GM23338 (cell line): Measurements from ENCODE around the gene RFX8. TPM values are rescaled to one million over a fixed set of nuclear protein-coding genes. Genes with fewer than 3 reads are reported as not detected.

Experiments used
- ATAC-seq: fragments of 200-7000 bp; cut with Tn5 transposase; 3 replicates; pipeline ENCODE4 v1.9.1; 2020
- DNase-seq: peaks from one replicate; pipeline ENCODE4 v3.0.0-alpha.2; 2015; ENCODE audit warnings: low spot score
- H2AFZ ChIP-seq: fragments of 200-600 bp; sonication (generic); 2 replicates; pipeline ENCODE4 v1.8.0; 2016; ENCODE audit warnings: antibody characterized with exemption, mild to moderate bottlenecking, moderate library complexity
- H3F3A ChIP-seq: fragments of 200-600 bp; sonication (generic); replicated peaks from 2 replicates; pipeline ENCODE4 v1.8.0; 2017; ENCODE audit warnings: antibody characterized with exemption, mixed run types, low read depth
- H3K27ac ChIP-seq: fragments of 200-600 bp; sonication (generic); 2 replicates; pipeline ENCODE4 v1.6.1; 2016; ENCODE audit warnings: low read depth
- H3K27me3 ChIP-seq: fragments of 200-600 bp; sonication (generic); 2 replicates; pipeline ENCODE4 v1.8.0; 2016; ENCODE audit warnings: mild to moderate bottlenecking, mixed run types, moderate library complexity; ENCODE audit not compliant: insufficient read depth
- H3K36me3 ChIP-seq: fragments of 200-600 bp; sonication (generic); 2 replicates; pipeline ENCODE4 v1.8.0; 2016; ENCODE audit warnings: mild to moderate bottlenecking; ENCODE audit not compliant: insufficient read depth
- H3K4me1 ChIP-seq: fragments of 200-600 bp; sonication (generic); 2 replicates; pipeline ENCODE4 v1.8.0; 2016; ENCODE audit warnings: mild to moderate bottlenecking, moderate library complexity; ENCODE audit not compliant: insufficient read depth
- H3K4me2 ChIP-seq: fragments of 200-600 bp; sonication (generic); 2 replicates; pipeline ENCODE4 v1.7.1; 2017; ENCODE audit warnings: mixed run types
- H3K4me3 ChIP-seq: fragments of 200-600 bp; sonication (generic); 2 replicates; pipeline ENCODE4 v1.6.1; 2016; ENCODE audit warnings: mixed run types
- H3K79me2 ChIP-seq: fragments of 200-600 bp; sonication (generic); replicated peaks from 2 replicates; pipeline ENCODE4 v1.8.0; 2017; ENCODE audit warnings: mild to moderate bottlenecking; ENCODE audit not compliant: insufficient read depth
- H3K9me2 ChIP-seq: fragments of 200-600 bp; sonication (generic); 2 replicates; pipeline ENCODE4 v1.8.0; 2017; ENCODE audit not compliant: insufficient read depth
- H4K20me1 ChIP-seq: fragments of 200-600 bp; sonication (generic); replicated peaks from 2 replicates; pipeline ENCODE4 v1.8.0; 2017; ENCODE audit warnings: mild to moderate bottlenecking; ENCODE audit not compliant: insufficient read depth
- H3K27ac Mint-ChIP-seq: 2 replicates; pipeline ENCODE4 v1.8.0; 2020; ENCODE audit warnings: inconsistent platforms, mild to moderate bottlenecking, moderate library complexity, mixed read lengths
- H3K27me3 Mint-ChIP-seq: 3 replicates; pipeline ENCODE4 v1.8.0; 2022; ENCODE audit warnings: low read depth, mild to moderate bottlenecking, moderate library complexity, mixed read lengths, inconsistent platforms; ENCODE audit not compliant: insufficient read depth, poor library complexity
- H3K36me3 Mint-ChIP-seq: 3 replicates; pipeline ENCODE4 v1.8.0; 2021; ENCODE audit warnings: low read depth, mild to moderate bottlenecking, inconsistent platforms, moderate library complexity, mixed read lengths
- H3K4me1 Mint-ChIP-seq: 3 replicates; pipeline ENCODE4 v1.8.0; 2020; ENCODE audit warnings: mild to moderate bottlenecking, inconsistent platforms, mixed read lengths
- H3K4me3 Mint-ChIP-seq: 3 replicates; pipeline ENCODE4 v1.8.0; 2021; ENCODE audit warnings: moderate library complexity, mild to moderate bottlenecking, inconsistent platforms, mixed read lengths
- H3K9me3 Mint-ChIP-seq: 3 replicates; pipeline ENCODE4 v1.8.0; 2020; ENCODE audit warnings: moderate library complexity, mild to moderate bottlenecking, inconsistent platforms, mixed read lengths
- CREB1 ChIP-seq: fragments of 250-450 bp; sonication (Bioruptor Pico); IDR thresholded peaks from 2 replicates; pipeline ENCODE4 v1.5.0; 2020; ENCODE audit warnings: low read depth, mild to moderate bottlenecking, moderate library complexity
- EZH2phosphoT487 ChIP-seq: fragments of 200-600 bp; sonication (generic); IDR thresholded peaks from one replicate; pipeline ENCODE4 v1.8.1; 2018; ENCODE audit warnings: antibody characterized with exemption; ENCODE audit not compliant: unreplicated experiment
- JUNB ChIP-seq: IDR thresholded peaks from one replicate; pipeline ENCODE4 v1.6.1; 2016; ENCODE audit warnings: antibody characterized with exemption; ENCODE audit not compliant: unreplicated experiment
- NANOG ChIP-seq: IDR thresholded peaks from 2 replicates; pipeline ENCODE4 v1.6.1; 2016; ENCODE audit warnings: antibody characterized with exemption, borderline replicate concordance
- POLR2AphosphoS5 ChIP-seq: IDR thresholded peaks from 2 replicates; pipeline ENCODE4 v1.6.1; 2016; ENCODE audit warnings: antibody characterized with exemption, low read depth
- REST ChIP-seq: IDR thresholded peaks from one replicate; pipeline ENCODE4 v1.6.1; 2018; ENCODE audit warnings: antibody characterized with exemption; ENCODE audit not compliant: unreplicated experiment
- STAT1 ChIP-seq: IDR thresholded peaks from one replicate; pipeline ENCODE4 v1.6.1; 2016; ENCODE audit warnings: antibody characterized with exemption; ENCODE audit not compliant: unreplicated experiment
- ZNF462 ChIP-seq: fragments of 250-450 bp; sonication (Bioruptor Pico); IDR thresholded peaks from 2 replicates; pipeline ENCODE4 v1.5.0; 2020; ENCODE audit warnings: mild to moderate bottlenecking, moderate library complexity
- polyA plus RNA-seq: library from polyadenylated mRNA; unstranded; fragments of >200 nt; fragmentation: Nextera tagmentation; extraction: Ambion mirVana; gene quantifications from 2 replicates; pipeline ENCODE4 v1.2.1, GENCODE V29; 2016
- total RNA-seq: library from RNA; depleted of rRNA; stranded (reverse); fragments of >200 nt; shearing (Covaris generic); gene quantifications from 2 replicates; pipeline ENCODE4 v1.2.3, GENCODE V29; 2014
- TF ChIP-seq, protein P1 (sequence below): IDR thresholded peaks from 2 replicates; pipeline ENCODE4 v1.6.1; 2016; ENCODE audit warnings: antibody characterized with exemption
- TF ChIP-seq, protein P2 (sequence below), 2 experiments: fragments of 200-600 bp in 1 of 2; sonication (generic) in 1 of 2; conservative IDR thresholded peaks; 2 replicates each; pipeline versions ENCODE4 v1.5.1 to v1.6.1; 2016 to 2017; ENCODE audit warnings: antibody characterized with exemption in 2 of 2, low read depth in 2 of 2, mild to moderate bottlenecking in 2 of 2, moderate library complexity in 1 of 2

The RFX8 gene
- total and polyA plus RNA-seq, 2 experiments from 2014 or later: 0.65 to 1.5 TPM

DNA sequence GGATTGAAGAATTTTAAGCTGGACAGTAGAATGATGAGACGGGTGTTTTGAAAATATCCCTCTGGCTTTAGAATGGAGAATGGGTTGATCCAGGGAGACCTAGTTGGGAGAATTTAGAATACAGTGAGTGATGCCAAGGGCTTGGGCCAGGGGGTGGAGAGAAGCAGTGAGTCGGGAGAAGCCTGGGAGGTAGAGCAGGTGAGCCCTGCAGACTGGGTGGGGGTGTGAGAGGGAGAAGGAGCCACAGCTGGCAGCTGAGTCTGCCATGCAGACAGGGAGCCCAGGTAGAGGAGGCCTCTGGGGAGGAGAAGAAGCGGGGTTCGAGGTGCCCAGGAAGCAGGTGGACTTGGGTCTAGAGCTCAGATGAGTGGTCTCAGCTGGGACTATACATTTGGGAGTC is 105.8 kb downstream of the RFX8 start:
- H3K4me1 Mint-ChIP-seq: peaks cover 6% of the 10 kb centered on the region; the same call in 2 of the 3 replicates
- H3K27ac Mint-ChIP-seq: no peak overlapping the region
- Histone ChIP-seq H3K4me1 (no peaks in the 10 kb centered on the region), H4K20me1 (no peaks in the 10 kb centered on the region), H3K4me2 (no peak overlapping the region), H3F3A (no peaks in the 10 kb centered on the region), H3K27me3 (no peaks in the 10 kb centered on the region), H3K79me2 (no peaks in the 10 kb centered on the region), H3K4me3 (no peak overlapping the region), H3K36me3 (no peaks in the 10 kb centered on the region), H3K9me2 (no peaks in the 10 kb centered on the region), H2AFZ (no peak overlapping the region), H3K27ac (no peak overlapping the region)
- DNase-seq: no peak
- peaks cover 3% of the 10 kb centered on the region for H3K27me3 Mint-ChIP-seq
- no peak overlapping the region for H3K4me3 Mint-ChIP-seq
- no peaks in the 10 kb centered on the region for H3K36me3 Mint-ChIP-seq
- TF ChIP-seq, protein P1, sequence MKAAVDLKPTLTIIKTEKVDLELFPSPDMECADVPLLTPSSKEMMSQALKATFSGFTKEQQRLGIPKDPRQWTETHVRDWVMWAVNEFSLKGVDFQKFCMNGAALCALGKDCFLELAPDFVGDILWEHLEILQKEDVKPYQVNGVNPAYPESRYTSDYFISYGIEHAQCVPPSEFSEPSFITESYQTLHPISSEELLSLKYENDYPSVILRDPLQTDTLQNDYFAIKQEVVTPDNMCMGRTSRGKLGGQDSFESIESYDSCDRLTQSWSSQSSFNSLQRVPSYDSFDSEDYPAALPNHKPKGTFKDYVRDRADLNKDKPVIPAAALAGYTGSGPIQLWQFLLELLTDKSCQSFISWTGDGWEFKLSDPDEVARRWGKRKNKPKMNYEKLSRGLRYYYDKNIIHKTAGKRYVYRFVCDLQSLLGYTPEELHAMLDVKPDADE: no peak
- TF ChIP-seq, protein P2, sequence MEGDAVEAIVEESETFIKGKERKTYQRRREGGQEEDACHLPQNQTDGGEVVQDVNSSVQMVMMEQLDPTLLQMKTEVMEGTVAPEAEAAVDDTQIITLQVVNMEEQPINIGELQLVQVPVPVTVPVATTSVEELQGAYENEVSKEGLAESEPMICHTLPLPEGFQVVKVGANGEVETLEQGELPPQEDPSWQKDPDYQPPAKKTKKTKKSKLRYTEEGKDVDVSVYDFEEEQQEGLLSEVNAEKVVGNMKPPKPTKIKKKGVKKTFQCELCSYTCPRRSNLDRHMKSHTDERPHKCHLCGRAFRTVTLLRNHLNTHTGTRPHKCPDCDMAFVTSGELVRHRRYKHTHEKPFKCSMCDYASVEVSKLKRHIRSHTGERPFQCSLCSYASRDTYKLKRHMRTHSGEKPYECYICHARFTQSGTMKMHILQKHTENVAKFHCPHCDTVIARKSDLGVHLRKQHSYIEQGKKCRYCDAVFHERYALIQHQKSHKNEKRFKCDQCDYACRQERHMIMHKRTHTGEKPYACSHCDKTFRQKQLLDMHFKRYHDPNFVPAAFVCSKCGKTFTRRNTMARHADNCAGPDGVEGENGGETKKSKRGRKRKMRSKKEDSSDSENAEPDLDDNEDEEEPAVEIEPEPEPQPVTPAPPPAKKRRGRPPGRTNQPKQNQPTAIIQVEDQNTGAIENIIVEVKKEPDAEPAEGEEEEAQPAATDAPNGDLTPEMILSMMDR (conservative IDR thresholded peaks at IDR 0.05; ENCODE audit: low read depth in 2 of 2): no peak
- TF ChIP-seq NANOG: no peak
- TF ChIP-seq POLR2AphosphoS5: no peak
- TF ChIP-seq JUNB: no peak
- no peak for TF ChIP-seq EZH2phosphoT487
- TF ChIP-seq ZNF462 (CRISPR knock-in tag): no peak
- no peak for TF ChIP-seq REST
- no peak for TF ChIP-seq CREB1
- TF ChIP-seq STAT1: no peak
- H3K9me3 Mint-ChIP-seq: no peaks in the 10 kb centered on the region; the same call in 2 of the 3 replicates
- no peak for ATAC-seq
